ENCODE data around the gene ZSWIM3.

- no peak for TF ChIP-seq CTCF (IDR thresholded peaks at IDR 0.05; ENCODE audit: low read depth, low read length)
- TF ChIP-seq EZH2phosphoT487 (IDR thresholded peaks at IDR 0.05; ENCODE audit: low read depth) = no peak
These were observed 61.5 kb downstream of the ZSWIM3 start for GRCh38 chr20:45918779-45919537.

All from OCI-LY3 (cell line).